Measurements from ENCODE around the gene HMGXB3. TPM values are rescaled to one million over a fixed set of nuclear protein-coding genes. Genes with fewer than 3 reads are reported as not detected.

Gene HMGXB3
- total and polyA plus RNA-seq, 2 of the 13 experiments (the other 11 are each of a cell fraction or from before 2014, with no cell fraction given), result 18.8 to 23.8 TPM

DNA sequence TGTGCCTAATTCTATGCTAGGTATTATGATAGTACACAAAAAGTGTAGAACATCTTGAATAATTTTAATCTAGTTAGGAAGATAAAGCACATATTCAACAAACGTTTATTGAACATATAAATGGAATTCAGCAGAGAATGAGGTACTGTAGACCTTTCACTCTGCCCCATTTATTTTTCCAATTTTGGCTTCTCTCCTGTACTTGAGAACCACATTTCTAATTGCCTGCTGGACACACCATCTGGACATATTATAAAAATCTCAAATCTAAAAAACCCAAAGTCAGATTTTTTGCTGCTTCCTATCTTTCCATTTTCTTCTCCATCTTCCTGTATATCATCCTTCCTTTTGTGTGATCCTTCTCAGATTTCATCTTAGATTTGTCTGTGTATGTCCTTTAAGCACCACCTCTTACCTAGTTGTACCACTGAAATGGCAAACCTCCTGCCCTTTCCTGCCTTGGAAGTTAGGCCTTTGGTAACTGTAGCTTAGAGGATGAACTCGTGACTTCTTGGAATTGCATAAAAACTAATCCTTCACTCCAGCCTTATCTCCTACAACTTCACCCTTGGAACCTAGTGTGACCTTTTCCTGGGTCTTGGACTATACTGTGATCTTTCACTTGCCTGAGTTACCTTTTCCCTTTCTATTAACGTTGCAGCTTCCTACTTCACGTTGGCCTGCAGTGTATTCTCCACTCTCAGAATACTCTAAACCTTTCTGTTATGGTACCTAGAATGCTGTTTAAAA, 31.2 kb upstream of the HMGXB3 start (continued):
- TF ChIP-seq ZFP37 (CRISPR knock-in tag; IDR thresholded peaks at IDR 0.05; ENCODE audit: borderline replicate concordance) (no peak), SPEN (CRISPR knock-in tag; IDR thresholded peaks at IDR 0.05; ENCODE audit: low read depth) (no peak), ZNF616 (CRISPR knock-in tag; IDR thresholded peaks at IDR 0.05; ENCODE audit: low read depth) (no peak), ZNF792 (CRISPR knock-in tag; IDR thresholded peaks at IDR 0.05) (no peak)
- TF ChIP-seq, protein P1, sequence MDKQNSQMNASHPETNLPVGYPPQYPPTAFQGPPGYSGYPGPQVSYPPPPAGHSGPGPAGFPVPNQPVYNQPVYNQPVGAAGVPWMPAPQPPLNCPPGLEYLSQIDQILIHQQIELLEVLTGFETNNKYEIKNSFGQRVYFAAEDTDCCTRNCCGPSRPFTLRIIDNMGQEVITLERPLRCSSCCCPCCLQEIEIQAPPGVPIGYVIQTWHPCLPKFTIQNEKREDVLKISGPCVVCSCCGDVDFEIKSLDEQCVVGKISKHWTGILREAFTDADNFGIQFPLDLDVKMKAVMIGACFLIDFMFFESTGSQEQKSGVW (CRISPR knock-in tag; IDR thresholded peaks at IDR 0.05; ENCODE audit: borderline replicate concordance), result no peak

DNA sequence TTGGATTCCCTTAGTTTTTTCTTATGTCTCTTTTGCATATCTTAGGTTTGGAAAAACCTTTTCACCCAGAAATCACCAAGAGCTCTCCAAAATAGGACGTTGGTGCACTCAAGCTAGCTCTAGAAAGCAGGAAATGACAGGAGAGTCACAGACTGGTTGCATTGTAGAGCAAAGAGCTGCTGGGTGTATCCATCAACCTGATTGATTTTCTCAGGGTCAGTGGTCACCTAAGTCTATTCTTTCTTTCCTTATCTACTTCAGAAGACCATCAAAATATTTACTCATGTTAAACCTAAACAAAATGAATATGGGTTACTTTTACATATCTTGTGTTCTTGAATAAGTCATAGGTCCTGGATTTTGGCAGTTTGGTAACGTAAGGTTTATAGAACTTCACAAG, 25.1 kb upstream of the HMGXB3 start:
- Histone ChIP-seq H2AFZ (ENCODE audit: low read length) (no peak overlapping the region), H3K9ac (ENCODE audit: insufficient read depth, low read depth, low read length) (no peak overlapping the region), H3K36me3 (replicated peaks in 1 of 2; ENCODE audit: control insufficient read depth in 1 of 2, insufficient read depth in 2 of 2, low read length in 2 of 2) (no peaks in the 10 kb centered on the region), H3K27ac (ENCODE audit: extremely low read length, insufficient read depth, low read length) (peak overlapping the region; percentile 3), H3K4me1 (ENCODE audit: insufficient read depth, low read length) (peaks cover 37% of the 10 kb centered on the region), H4K20me1 (ENCODE audit: insufficient read depth, low read length) (no peaks in the 10 kb centered on the region), H3K27me3 (ENCODE audit: control insufficient read depth in 1 of 2, insufficient read depth in 2 of 2, low read length in 2 of 2) (no peaks in the 10 kb centered on the region), H3K4me2 (ENCODE audit: low read depth, low read length) (no peak overlapping the region), H3K4me3 (replicated peaks in 1 of 3; ENCODE audit: insufficient read depth in 1 of 3, low read depth in 2 of 3, low read length in 3 of 3) (no peak overlapping the region), H3K79me2 (ENCODE audit: insufficient read depth, low read length) (no peaks in the 10 kb centered on the region), H3K9me3 (ENCODE audit: low read length) (no peaks in the 10 kb centered on the region)
- ChIA-PET CTCF (ENCODE audit: low intra/inter-chr PET ratio, low total read pairs) (no interaction called here), POLR2A (interaction anchor here (1.3 kb wide), 1 partner anchor 15 kb away, joined by 4 read pairs; the partner anchor contains the start of gene SLC26A2)
- FAIRE-seq, result no peak
- DNase-seq (ENCODE audit: low spot score), result no peak
- peak; percentile 60; the same call in 2 of the 3 replicates for ATAC-seq
- WGBS (ENCODE audit: low lambda C conversion rate), result 52% methylated on average over 2 of the region's 2 CpGs
- in situ Hi-C loops (cut with HindIII; ENCODE audit: extremely low pct_ligation_motif_present, low pct_unique_long_range_greater_than_20kb), result loop anchor here (25.0 kb wide), 1 partner anchor 338 kb away; no protein-coding TSS in a partner anchor
- no TSS peak for BruUV-seq (replicated peaks)
- intact Hi-C loops (cut with micrococcal nuclease; ENCODE audit: unreplicated experiment), result no loop called here
- TF ChIP-seq, protein P2, sequence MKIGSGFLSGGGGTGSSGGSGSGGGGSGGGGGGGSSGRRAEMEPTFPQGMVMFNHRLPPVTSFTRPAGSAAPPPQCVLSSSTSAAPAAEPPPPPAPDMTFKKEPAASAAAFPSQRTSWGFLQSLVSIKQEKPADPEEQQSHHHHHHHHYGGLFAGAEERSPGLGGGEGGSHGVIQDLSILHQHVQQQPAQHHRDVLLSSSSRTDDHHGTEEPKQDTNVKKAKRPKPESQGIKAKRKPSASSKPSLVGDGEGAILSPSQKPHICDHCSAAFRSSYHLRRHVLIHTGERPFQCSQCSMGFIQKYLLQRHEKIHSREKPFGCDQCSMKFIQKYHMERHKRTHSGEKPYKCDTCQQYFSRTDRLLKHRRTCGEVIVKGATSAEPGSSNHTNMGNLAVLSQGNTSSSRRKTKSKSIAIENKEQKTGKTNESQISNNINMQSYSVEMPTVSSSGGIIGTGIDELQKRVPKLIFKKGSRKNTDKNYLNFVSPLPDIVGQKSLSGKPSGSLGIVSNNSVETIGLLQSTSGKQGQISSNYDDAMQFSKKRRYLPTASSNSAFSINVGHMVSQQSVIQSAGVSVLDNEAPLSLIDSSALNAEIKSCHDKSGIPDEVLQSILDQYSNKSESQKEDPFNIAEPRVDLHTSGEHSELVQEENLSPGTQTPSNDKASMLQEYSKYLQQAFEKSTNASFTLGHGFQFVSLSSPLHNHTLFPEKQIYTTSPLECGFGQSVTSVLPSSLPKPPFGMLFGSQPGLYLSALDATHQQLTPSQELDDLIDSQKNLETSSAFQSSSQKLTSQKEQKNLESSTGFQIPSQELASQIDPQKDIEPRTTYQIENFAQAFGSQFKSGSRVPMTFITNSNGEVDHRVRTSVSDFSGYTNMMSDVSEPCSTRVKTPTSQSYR (CRISPR knock-in tag; IDR thresholded peaks at IDR 0.05; ENCODE audit: borderline replicate concordance), result no peak
- TF ChIP-seq NONO (IDR thresholded peaks at IDR 0.05), result no peak
- TF ChIP-seq NONO (CRISPR knock-in tag; conservative IDR thresholded peaks at IDR 0.05), result no peak
- no peak for TF ChIP-seq SOX6 (IDR thresholded peaks at IDR 0.05)
- peak; percentile 37; the same call in 1 of the 2 replicates for TF ChIP-seq SOX6 (CRISPR knock-in tag; IDR thresholded peaks at IDR 0.05)
- TF ChIP-seq, protein P3, sequence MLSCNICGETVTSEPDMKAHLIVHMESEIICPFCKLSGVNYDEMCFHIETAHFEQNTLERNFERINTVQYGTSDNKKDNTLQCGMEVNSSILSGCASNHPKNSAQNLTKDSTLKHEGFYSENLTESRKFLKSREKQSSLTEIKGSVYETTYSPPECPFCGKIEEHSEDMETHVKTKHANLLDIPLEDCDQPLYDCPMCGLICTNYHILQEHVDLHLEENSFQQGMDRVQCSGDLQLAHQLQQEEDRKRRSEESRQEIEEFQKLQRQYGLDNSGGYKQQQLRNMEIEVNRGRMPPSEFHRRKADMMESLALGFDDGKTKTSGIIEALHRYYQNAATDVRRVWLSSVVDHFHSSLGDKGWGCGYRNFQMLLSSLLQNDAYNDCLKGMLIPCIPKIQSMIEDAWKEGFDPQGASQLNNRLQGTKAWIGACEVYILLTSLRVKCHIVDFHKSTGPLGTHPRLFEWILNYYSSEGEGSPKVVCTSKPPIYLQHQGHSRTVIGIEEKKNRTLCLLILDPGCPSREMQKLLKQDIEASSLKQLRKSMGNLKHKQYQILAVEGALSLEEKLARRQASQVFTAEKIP (CRISPR knock-in tag; IDR thresholded peaks at IDR 0.05; ENCODE audit: borderline replicate concordance), result no peak
- no peak for TF ChIP-seq GABPB1 (CRISPR knock-in tag; IDR thresholded peaks at IDR 0.05)
- TF ChIP-seq ZFP41 (CRISPR knock-in tag; IDR thresholded peaks at IDR 0.05; ENCODE audit: borderline replicate concordance), result no peak
- TF ChIP-seq ZNF773 (CRISPR knock-in tag; IDR thresholded peaks at IDR 0.05; ENCODE audit: borderline replicate concordance), result no peak
- TF ChIP-seq CHCHD3 (CRISPR knock-in tag; IDR thresholded peaks at IDR 0.05), result no peak
